ENCODE data around the gene U2AF1L4.

U2AF1L4 gene

GRCh38 chr19:35784503-35785338 lies 39.5 kb upstream of the U2AF1L4 start:
- Histone ChIP-seq H3K27me3 (ENCODE audit: insufficient read depth, poor library complexity, severe bottlenecking) (no peaks in the 10 kb centered on the region), H3K4me3 (ENCODE audit: severe bottlenecking) (no peak overlapping the region), H3K4me1 (ENCODE audit: insufficient read depth, poor library complexity, severe bottlenecking) (no peaks in the 10 kb centered on the region), H3K9me3 (ENCODE audit: severe bottlenecking) (no peaks in the 10 kb centered on the region), H3K27ac (ENCODE audit: poor library complexity, severe bottlenecking) (no peak overlapping the region), H3K36me3 (ENCODE audit: low read depth) (no peaks in the 10 kb centered on the region)
- TF ChIP-seq, protein P1, sequence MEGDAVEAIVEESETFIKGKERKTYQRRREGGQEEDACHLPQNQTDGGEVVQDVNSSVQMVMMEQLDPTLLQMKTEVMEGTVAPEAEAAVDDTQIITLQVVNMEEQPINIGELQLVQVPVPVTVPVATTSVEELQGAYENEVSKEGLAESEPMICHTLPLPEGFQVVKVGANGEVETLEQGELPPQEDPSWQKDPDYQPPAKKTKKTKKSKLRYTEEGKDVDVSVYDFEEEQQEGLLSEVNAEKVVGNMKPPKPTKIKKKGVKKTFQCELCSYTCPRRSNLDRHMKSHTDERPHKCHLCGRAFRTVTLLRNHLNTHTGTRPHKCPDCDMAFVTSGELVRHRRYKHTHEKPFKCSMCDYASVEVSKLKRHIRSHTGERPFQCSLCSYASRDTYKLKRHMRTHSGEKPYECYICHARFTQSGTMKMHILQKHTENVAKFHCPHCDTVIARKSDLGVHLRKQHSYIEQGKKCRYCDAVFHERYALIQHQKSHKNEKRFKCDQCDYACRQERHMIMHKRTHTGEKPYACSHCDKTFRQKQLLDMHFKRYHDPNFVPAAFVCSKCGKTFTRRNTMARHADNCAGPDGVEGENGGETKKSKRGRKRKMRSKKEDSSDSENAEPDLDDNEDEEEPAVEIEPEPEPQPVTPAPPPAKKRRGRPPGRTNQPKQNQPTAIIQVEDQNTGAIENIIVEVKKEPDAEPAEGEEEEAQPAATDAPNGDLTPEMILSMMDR (IDR thresholded peaks at IDR 0.05; ENCODE audit: poor library complexity, severe bottlenecking): no peak
- no peak for DNase-seq (ENCODE audit: low spot score)
- no peak for ATAC-seq (ENCODE audit: low read depth)

DNA sequence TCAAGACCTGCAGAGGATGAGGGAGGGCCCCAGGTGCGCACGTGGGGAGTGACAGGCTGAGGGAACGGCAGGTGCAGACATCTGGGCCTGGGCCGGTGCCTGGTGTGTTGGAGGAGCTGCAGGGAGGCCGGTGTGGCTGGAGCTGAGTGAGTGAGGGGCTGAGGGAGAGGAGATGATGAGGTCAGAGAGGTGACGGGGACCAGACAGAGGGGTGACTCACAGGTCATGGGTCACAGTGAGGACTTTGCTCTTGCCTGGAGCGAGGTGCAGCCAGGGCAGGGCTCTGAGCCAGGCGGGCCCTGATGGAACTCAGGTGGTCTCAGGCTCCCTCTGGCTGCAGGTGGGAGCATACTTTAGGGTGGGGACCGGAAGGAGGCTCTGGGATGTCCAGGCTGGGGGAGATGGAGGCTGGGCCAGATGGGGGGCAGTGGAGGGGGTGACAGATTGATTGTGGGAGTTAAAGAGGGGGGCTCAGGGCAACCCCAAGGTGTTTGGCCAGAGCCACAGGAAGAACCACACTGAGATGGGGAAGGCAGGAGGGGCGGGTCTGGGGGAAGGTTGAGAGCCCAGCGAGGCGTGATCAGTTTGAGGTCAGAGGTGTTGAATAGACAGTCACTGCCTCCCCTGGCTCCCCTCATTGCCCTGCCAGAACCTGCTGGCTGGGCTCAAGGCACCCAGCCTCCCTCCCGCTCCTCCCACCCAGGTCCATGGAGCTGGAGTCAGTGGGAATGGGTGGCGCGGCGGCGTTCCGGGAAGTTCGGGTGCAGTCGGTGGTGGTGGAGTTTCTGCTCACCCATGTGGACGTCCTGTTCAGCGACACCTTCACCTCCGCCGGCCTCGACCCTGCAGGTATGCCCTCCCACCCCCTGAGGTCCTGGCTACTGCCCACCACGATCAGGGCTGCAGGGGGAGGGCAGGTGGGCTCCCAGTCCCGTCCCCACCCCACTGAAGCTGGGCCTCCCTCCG lies 38.5 kb upstream of the U2AF1L4 start:
- TF ChIP-seq, protein P1 (IDR thresholded peaks at IDR 0.05; ENCODE audit: poor library complexity, severe bottlenecking): no peak
- Histone ChIP-seq H3K9me3 (ENCODE audit: severe bottlenecking) (no peaks in the 10 kb centered on the region), H3K27ac (ENCODE audit: poor library complexity, severe bottlenecking) (no peak overlapping the region), H3K36me3 (ENCODE audit: low read depth) (no peaks in the 10 kb centered on the region), H3K4me1 (ENCODE audit: insufficient read depth, poor library complexity, severe bottlenecking) (no peaks in the 10 kb centered on the region), H3K27me3 (ENCODE audit: insufficient read depth, poor library complexity, severe bottlenecking) (no peaks in the 10 kb centered on the region), H3K4me3 (ENCODE audit: severe bottlenecking) (no peak overlapping the region)
- ATAC-seq (ENCODE audit: low read depth): no peak
- DNase-seq (ENCODE audit: low spot score): no peak

- DNase-seq (ENCODE audit: low spot score): no peak
- H3K4me3 ChIP-seq (ENCODE audit: severe bottlenecking): no peak overlapping the region
Measured at GRCh38 chr19:35782589-35782988, 37.4 kb upstream of the U2AF1L4 start.

DNA sequence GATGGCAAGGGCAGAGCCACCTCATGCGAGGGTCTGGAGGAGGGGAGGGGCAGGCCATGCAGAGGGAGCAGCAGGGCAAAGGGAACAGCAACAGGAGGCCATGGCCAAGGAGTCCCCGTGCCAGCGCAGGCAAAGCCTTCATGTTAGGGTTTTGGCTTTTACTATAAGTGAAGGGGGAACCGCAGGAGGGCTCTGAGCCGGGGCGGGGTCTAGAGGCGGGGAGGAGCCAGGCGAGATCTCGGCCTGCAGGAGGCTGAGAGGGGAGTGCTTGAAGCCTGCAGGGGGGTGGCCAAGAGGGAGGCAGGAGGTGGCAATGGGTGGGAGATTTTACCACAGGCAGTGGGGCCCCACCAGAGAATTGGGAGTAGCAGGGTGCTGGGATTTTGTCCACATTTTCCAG lies 36.4 kb upstream of the U2AF1L4 start:
- Histone ChIP-seq H3K36me3 (ENCODE audit: low read depth) (no peaks in the 10 kb centered on the region), H3K9me3 (ENCODE audit: severe bottlenecking) (no peaks in the 10 kb centered on the region), H3K27me3 (ENCODE audit: insufficient read depth, poor library complexity, severe bottlenecking) (no peaks in the 10 kb centered on the region), H3K27ac (ENCODE audit: poor library complexity, severe bottlenecking) (no peak overlapping the region), H3K4me3 (ENCODE audit: severe bottlenecking) (no peak overlapping the region), H3K4me1 (ENCODE audit: insufficient read depth, poor library complexity, severe bottlenecking) (no peaks in the 10 kb centered on the region)
- no peak for ATAC-seq (ENCODE audit: low read depth)
- TF ChIP-seq, protein P1 (IDR thresholded peaks at IDR 0.05; ENCODE audit: poor library complexity, severe bottlenecking): no peak
- no peak for DNase-seq (ENCODE audit: low spot score)

More at GRCh38 chr19:35782589-35782988, 37.4 kb upstream of the U2AF1L4 start:
- no peak for ATAC-seq (ENCODE audit: low read depth)
- no peaks in the 10 kb centered on the region for H3K36me3 ChIP-seq (ENCODE audit: low read depth)
- no peaks in the 10 kb centered on the region for H3K4me1 ChIP-seq (ENCODE audit: insufficient read depth, poor library complexity, severe bottlenecking)
- H3K9me3 ChIP-seq (ENCODE audit: severe bottlenecking): no peaks in the 10 kb centered on the region
- H3K27me3 ChIP-seq (ENCODE audit: insufficient read depth, poor library complexity, severe bottlenecking): no peaks in the 10 kb centered on the region
- TF ChIP-seq, protein P1 (IDR thresholded peaks at IDR 0.05; ENCODE audit: poor library complexity, severe bottlenecking): no peak
- H3K27ac ChIP-seq (ENCODE audit: poor library complexity, severe bottlenecking): no peak overlapping the region
